Dermis microvascular lymphatic vessel endothelial cell (primary cell): ENCODE data around the gene FCSK. TPM values are rescaled to one million over a fixed set of nuclear protein-coding genes. Genes with fewer than 3 reads are reported as not detected.
"Not testable (repeated sequence)": the region's sequence is repeated elsewhere in the genome, so short reads cannot be mapped to it uniquely, and the experiment has no call there.

ENCODE experiments used
- DNase-seq, 2 donors: peaks; one replicate each; pipeline versions ENCODE4 v3.0.0 to v3.0.0-alpha.2; 2010; ENCODE audit warnings: low read depth in 2 of 2
- total RNA-seq: library from RNA; depleted of rRNA; stranded (reverse); fragments of >200 nt; gene quantifications from 2 replicates; pipeline ENCODE4 v1.2.1, GENCODE V29; 2014

FCSK gene
- total RNA-seq, 1 donor from 2014 or later = 7.4 TPM

DNA sequence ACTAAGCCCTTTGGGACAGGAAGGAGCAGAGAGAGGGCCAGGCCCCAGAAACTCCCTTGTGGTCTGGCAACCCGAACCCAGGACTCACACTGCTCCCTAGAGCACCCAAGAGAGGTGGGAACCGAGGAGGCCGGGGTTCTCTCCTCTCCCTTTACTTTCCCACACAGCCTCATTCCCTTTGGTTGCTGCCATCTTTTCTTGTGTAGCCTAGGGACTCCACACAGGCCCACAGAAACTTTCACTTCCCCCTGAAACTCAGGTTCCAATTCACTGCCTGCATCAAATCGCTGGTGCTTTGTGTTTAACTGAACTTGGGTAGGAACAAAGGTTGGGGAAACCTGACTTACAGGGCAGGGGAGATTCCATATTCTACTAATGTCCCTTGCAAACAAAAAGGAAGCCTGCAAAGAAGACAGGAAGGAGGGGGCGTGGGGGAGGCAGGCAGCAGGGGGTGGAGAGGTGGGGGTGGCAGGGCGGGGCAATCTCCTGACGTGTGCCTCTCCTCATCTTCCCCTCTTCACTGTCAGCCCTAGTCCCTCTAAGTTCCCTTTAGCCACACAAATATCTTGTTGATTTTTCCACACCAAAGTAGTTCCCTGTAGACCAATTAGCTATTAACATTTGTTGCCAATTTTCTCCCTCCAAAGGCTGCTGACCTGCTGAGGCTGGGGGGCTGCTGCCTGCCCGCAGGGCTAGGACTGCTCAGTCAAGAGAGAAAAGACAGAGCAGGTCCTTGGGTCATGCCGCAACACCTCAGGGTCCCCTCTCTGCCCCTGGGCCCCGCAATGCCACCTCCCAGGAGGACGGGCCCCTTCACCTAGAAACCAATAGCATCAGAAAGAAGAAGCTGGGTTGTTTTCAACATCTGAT is 23.5 kb upstream of the FCSK start:
- peak; percentile 69 to 81 for DNase-seq

DNA sequence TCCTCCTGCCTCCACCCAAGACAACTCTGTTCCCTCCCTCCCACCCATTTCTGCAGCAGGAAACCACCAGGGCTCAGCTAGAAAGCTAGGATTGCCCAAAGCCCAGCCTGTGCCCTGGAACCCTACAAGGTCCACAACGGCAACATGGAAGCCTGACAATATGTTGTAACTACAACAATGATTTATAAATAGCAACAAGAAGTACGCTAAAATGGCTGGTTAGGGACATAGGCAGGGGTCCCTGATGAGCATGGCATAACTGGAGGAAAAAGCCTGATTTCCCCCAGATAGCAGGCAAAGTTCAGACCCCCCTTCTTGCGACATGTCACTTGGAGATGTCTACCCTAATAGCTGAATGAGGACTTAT is 22.1 kb upstream of the FCSK start:
- DNase-seq = peak in 1 of 2 donors; percentile 12

DNA sequence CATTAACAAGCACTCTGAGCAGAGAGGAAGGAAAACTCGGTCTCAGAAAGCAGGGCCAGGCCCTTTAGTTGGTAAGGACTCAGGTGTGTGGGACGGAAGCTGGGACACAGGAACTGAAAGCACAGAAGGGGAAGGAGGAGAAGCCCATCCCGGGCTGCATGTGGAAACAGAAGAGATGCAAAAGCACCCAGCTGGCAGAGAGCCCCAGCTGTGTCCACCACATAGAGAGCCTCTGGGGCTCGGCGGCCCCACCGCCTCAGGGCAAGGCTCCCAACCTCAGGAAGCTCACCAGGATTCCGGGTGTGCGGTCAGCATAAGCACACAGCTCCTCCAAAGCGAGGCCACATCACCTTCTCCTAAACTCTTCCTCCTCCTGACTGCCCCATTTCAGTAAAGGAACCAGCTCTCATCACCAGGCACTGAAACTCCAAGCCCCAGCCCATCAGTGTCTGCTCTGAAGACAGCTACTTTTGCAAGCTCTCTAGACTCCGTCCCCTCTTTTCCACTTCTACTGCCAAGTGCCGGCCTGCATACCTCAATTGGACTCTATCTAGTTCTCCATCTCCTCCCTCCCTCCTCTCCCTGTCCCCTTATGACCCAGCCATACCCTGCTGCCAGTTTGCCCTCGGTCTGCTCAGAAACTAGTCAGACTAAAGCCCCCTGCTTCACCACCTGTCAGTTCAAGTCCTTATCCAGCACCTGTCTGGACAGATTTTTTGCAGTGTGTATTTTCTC is 21.5 kb upstream of the FCSK start:
- no peak for DNase-seq

DNA sequence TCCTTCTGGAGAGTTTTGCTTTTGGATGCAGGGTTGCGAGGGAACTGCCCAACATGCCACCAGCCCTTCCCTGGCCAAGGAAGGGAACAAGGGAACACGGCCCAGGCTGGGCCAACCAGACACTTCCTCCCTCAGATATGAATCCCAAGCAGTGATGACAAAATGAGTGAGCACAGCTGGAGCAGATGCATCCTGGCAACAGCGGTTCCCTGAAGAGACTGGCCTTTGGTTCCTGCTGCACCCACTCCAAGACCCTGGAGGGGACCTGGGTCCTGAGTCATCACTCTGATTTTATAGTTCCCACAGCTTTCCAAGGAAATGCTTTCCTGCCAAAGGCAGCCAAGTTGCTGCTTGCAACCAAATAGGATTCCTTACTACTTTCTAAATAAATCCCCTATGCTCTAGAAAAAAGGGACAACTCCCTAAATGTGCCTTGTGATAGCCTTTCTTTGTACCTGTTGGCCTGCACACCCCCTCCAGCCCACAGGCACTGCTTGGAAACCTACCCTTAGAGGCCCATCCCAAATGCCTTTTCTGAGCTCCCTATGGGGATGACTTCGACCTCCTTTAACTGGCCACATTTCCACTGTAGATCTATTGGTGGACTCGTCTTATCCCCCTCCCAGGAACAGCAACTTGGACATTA is 20.8 kb upstream of the FCSK start:
- DNase-seq = peak in 1 of 2 donors; percentile 88

DNA sequence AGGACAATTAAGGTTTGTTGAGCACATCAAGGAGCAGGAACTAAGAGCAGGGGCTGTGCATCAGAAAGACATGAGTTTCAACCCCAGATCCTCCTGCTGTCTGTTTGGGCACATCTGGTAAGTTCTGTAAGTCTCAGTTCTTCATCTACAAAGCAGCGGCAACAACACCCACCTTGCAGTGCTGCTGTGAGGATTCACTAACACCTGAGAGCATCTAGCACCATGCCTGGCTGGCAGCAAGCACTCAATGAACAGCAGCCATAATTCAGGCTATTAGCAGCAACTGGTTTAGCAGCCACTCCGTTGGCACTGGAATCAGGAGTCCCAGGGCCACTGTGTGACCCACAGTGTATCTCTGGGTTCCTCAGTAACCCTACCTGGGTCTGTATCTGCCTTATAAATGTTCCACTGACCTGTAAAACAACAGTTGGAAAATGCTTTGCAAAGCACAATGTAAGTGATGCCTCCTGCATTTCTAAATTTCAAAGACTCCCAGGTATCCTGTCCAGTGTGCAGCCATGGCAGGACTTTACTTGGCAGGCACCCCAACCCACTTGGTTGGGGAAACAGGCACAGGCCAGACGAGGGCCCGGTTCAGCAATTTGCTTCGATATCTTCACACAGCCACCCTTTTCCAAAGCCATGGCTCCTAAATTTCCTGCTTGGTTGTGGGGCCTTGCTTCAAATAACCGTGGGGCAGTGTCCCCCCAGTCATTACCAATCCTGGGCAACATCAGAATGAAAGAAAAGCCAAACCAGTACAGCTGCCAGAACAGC is 19.7 kb upstream of the FCSK start:
- DNase-seq = no peak

DNA sequence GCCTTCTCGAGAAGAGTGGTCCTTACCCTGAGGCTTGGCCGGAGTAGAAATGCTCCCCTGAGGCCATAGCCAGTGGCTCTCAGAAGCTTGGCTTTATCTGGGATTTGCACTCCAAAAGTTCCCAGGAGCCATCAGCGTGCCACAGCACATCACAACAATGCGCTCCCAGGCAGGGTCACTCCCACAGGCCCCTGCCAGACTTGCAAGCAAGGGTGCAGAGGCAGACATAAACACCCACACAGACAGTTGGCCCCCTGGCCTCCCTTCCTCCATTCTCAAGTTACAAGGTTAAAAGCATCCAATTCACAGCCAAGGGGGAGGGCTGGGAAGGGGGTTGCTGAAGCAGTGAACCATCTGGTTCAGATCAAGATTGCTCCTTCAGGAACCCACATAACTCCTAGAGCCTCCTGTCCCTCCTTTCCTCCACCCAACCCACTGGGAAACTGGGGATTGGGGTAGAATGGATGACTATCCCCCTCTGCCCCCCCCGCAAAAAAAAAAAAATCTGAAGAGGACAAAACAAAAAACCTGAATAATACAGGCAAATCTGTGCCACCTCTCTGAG is 17.3 kb upstream of the FCSK start:
- peak in 1 of 2 donors; percentile 90 for DNase-seq

- peak in 1 of 2 donors; percentile 53 for DNase-seq
These were observed 16.5 kb upstream of the FCSK start for GRCh38 chr16:70437582-70438557.

DNA sequence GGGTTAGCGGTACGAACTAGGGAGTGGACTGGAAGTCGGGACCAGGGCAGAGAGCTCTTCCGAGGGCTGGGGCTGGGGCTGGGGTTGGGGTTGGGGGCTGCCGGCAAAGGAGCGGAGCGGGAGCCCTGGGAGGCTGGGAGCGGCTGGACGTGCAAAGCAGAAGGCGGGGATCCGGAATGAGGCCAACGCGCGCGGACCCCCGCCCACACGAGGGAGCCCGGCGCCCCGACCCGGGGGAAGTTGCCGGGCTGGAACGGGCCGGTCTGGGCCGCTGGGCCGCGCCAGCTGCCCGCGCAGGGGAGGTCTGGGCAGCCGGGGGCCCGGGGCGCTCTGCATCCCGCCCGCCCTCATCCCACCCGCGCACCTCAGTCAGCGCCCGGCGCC is 15.8 kb upstream of the FCSK start:
- peak in 1 of 2 donors; percentile 42 for DNase-seq

GRCh38 chr16:70438969-70439862 is 15.2 kb upstream of the FCSK start, which contains the start of gene ST3GAL2:
ST3GAL2 (minus strand) TSS chr16:70439100; CDS start chr16:70398530, 40,570 bp downstream.
- peak; percentile 78 to 95 for DNase-seq

GRCh38 chr16:70440009-70440692 is 14.2 kb upstream of the FCSK start:
- no peak for DNase-seq

DNA sequence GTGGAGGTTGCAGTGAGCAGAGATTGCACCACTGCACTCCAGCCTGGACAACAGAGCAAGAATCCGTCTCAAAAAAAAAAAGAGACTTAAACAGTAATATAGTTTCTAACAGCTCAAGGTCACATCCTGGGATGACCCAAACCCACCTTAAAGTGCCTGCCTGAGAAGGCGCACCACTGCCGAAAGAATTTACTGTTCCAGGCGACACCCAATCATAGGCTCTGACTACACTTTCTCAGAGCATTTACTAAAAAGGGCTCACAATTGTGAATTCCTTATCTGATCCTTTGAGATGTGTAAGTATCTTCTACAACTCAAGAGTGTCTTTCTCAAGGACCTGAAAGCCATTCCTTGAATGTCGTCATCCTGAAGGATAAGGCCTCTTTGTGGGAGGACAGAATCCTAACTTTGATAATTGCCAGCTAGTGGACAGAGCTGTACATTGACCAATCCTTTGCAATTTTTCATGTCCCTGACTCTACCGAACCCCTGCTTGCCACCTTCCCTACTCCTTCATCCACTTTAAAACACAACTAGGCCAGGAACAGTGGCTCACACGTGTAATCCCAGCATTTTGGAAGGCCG is 12.9 kb upstream of the FCSK start:
- no peak for DNase-seq

- no peak for DNase-seq
These were observed 12.1 kb upstream of the FCSK start for GRCh38 chr16:70442344-70442743.

- no peak for DNase-seq
These were observed 9.9 kb upstream of the FCSK start for GRCh38 chr16:70444249-70445063.

DNA sequence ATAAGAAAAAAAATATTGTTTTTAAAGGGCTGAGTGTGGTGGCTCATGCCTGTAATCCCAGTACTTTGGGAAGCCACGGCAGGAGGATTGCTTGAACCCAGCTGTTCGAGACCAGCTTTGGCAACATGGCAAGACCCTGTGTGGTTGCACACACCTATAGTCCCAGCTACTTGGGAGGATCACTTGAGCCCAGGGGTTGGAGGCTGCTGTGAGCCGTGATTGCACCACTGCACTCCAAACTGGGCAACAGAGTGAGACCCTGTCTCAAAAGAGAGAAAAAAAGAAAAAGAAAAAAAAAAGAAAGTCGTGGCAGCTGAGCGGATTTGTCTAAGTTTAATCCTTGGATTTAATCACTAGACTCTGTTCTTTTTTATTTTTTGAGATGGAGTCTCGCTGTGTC is 6.3 kb upstream of the FCSK start:
- DNase-seq = no peak

DNA sequence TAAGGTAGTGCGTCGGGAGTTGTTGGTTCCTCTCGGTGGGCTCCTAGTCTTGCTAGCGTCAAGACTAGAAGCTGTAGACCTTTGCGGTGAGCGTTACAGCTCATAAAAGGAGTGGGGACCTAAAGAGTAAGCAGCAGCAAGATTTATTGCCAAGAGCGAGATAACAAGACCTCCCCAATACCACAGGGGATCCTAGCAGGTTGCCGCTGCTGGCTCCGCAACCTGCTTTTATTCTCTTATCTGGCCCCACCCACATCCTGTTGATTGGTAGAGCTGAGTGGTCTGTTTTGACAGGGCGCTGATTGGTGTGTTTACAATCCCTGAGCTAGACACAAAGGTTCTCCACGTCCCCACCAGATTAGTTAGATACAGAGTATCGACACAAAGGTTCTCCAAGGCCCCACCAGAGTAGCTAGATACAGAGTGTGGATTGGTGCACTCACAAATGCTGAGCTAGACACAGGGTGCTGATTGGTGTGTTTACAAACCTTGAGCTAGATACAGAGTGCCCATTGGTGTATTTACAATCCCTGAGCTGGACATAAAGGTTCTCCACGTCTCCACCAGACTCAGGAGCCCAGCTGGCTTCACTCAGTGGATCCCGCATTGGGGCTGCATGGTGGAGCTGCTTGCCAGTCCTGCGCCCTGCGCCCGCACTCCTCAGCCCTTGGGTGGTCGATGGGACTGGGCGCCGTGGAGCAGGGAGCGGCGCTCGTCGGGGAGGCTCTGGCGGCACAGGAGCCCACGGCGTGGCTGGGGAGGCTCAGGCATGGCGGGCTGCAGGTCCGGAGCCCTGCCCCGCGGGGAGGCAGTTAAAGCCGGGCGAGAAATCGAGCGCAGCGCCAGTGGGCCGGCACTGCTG is 4.0 kb upstream of the FCSK start:
- DNase-seq = not testable (repeated sequence)

GRCh38 chr16:70451004-70451340 is 3.4 kb upstream of the FCSK start:
- DNase-seq = not testable (repeated sequence)
